ENCODE measurements around the gene OGFR.

- TF ChIP-seq PKNOX1 (IDR thresholded peaks at IDR 0.05) (no peak), ARNT (IDR thresholded peaks at IDR 0.05) (no peak), BHLHE40 (IDR thresholded peaks at IDR 0.05; ENCODE audit: borderline replicate concordance) (no peak), FOXA1 (IDR thresholded peaks at IDR 0.05) (no peak), FOXK2 (IDR thresholded peaks at IDR 0.05) (no peak), HDGF (IDR thresholded peaks at IDR 0.05; ENCODE audit: borderline replicate concordance) (no peak), SUZ12 (IDR thresholded peaks at IDR 0.05) (no peak), SP1 (IDR thresholded peaks at IDR 0.05) (no peak), ELF4 (IDR thresholded peaks at IDR 0.05) (no peak), FOXM1 (IDR thresholded peaks at IDR 0.05; ENCODE audit: borderline replicate concordance) (no peak), NFRKB (IDR thresholded peaks at IDR 0.05) (no peak), CTBP1 (IDR thresholded peaks at IDR 0.05; ENCODE audit: borderline replicate concordance) (no peak), LEF1 (IDR thresholded peaks at IDR 0.05; ENCODE audit: borderline replicate concordance) (no peak)
These were observed 27.7 kb upstream of the OGFR start for GRCh38 chr20:62776692-62777527.

All from HEK293T (cell line).